Breast epithelium (tissue), 3 donors: ENCODE data around the gene KRTAP10-8.

Experiments
- CTCF ChIP-seq, 3 donors: fragments of 450-650 bp; IDR thresholded peaks; one replicate each; pipeline ENCODE4 v1.5.1; 2016 to 2017; ENCODE audit warnings: antibody characterized with exemption in 3 of 3, mild to moderate bottlenecking in 3 of 3, moderate library complexity in 3 of 3
- POLR2A ChIP-seq: fragments of 450-650 bp; IDR thresholded peaks from one replicate; pipeline ENCODE4 v1.6.1; 2016; ENCODE audit warnings: antibody characterized with exemption, mild to moderate bottlenecking, moderate library complexity
- POLR2AphosphoS5 ChIP-seq, 3 donors: sonication (generic); formaldehyde crosslinking; IDR thresholded peaks; one replicate each; pipeline ENCODE4 v1.6.1; 2017; ENCODE audit warnings: antibody characterized with exemption in 3 of 3

GRCh38 chr21:44564099-44564498, 47.8 kb upstream of the KRTAP10-8 start:
- TF ChIP-seq CTCF (IDR thresholded peaks at IDR 0.05) (no peak), POLR2A (no peak), POLR2AphosphoS5 (IDR thresholded peaks at IDR 0.05) (no peak)
